Measurements from ENCODE around the gene SENP6.

DNA sequence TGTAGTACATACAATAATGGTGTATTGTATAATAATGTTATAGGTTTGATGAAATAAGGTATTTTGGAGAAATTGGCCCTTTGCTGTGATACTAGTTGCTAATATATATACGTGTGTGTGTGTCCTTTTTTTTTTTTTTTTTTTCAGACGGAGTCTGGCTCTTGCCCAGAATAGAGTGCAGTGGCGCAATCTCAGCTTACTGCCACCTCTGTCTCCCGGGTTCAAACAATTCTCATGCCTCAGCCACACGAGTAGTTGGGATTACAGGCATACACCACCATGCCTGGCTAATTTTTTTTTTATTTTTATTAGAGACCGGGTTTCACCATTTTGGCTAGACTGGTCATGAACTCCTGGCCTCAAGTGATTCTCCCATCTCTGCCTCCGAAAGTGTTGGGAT lies 23.3 kb downstream of the SENP6 start:
- TF ChIP-seq, protein P1, sequence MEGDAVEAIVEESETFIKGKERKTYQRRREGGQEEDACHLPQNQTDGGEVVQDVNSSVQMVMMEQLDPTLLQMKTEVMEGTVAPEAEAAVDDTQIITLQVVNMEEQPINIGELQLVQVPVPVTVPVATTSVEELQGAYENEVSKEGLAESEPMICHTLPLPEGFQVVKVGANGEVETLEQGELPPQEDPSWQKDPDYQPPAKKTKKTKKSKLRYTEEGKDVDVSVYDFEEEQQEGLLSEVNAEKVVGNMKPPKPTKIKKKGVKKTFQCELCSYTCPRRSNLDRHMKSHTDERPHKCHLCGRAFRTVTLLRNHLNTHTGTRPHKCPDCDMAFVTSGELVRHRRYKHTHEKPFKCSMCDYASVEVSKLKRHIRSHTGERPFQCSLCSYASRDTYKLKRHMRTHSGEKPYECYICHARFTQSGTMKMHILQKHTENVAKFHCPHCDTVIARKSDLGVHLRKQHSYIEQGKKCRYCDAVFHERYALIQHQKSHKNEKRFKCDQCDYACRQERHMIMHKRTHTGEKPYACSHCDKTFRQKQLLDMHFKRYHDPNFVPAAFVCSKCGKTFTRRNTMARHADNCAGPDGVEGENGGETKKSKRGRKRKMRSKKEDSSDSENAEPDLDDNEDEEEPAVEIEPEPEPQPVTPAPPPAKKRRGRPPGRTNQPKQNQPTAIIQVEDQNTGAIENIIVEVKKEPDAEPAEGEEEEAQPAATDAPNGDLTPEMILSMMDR (IDR thresholded peaks at IDR 0.05), result no peak
- TF ChIP-seq EZH2 (IDR thresholded peaks at IDR 0.05; ENCODE audit: borderline replicate concordance, insufficient read depth, low read depth, low read length, poor library complexity, severe bottlenecking), result no peak

Measured in B cell (primary cell).